GF-D8 (cell line): ENCODE data around the gene SYTL2.
"Not testable (repeated sequence)": the region's sequence is repeated elsewhere in the genome, so short reads cannot be mapped to it uniquely, and the experiment has no call there.

ENCODE experiments used
- DNase-seq: peaks from one replicate; lab custom pipeline; 2025; lab: John Stamatoyannopoulos, UW

SYTL2 gene

GRCh38 chr11:85810871-85811611, at the start of gene SYTL2:
SYTL2 (minus strand) TSS chr11:85811141; CDS start chr11:85757725, 53,416 bp downstream.
- no peak for DNase-seq

- DNase-seq, result not testable (repeated sequence)
Measured at GRCh38 chr11:85859541-85859940, 48.6 kb upstream of the SYTL2 start.

GRCh38 chr11:85857098-85857497, 46.2 kb upstream of the SYTL2 start:
- DNase-seq, result no peak

- DNase-seq, result no peak
Measured at GRCh38 chr11:85855341-85855656, 44.4 kb upstream of the SYTL2 start, which contains the start of gene CCDC83. CCDC83 (plus strand) TSS chr11:85855383; CDS start chr11:85865124, 9,741 bp downstream.

GRCh38 chr11:85854557-85855340, 43.8 kb upstream of the SYTL2 start:
- peak; percentile 71 for DNase-seq

- DNase-seq, result no peak
Measured at GRCh38 chr11:85854212-85854556, 43.2 kb upstream of the SYTL2 start.

GRCh38 chr11:85853541-85853940, 42.6 kb upstream of the SYTL2 start:
- DNase-seq, result not testable (repeated sequence)

- DNase-seq, result not testable (repeated sequence)
Measured at GRCh38 chr11:85852754-85853153, 41.8 kb upstream of the SYTL2 start.

- DNase-seq, result no peak
Measured at GRCh38 chr11:85848556-85848955, 37.6 kb upstream of the SYTL2 start.

- DNase-seq, result no peak
Measured at GRCh38 chr11:85848006-85848405, 37.1 kb upstream of the SYTL2 start.

- no peak for DNase-seq
Measured at GRCh38 chr11:85847436-85847835, 36.5 kb upstream of the SYTL2 start.

- no peak for DNase-seq
Measured at GRCh38 chr11:85845124-85845631, 34.2 kb upstream of the SYTL2 start.

- DNase-seq, result no peak
Measured at GRCh38 chr11:85844439-85845123, 33.6 kb upstream of the SYTL2 start.

- DNase-seq, result no peak
Measured at GRCh38 chr11:85843929-85844328, 33.0 kb upstream of the SYTL2 start.

GRCh38 chr11:85840932-85841331, 30.0 kb upstream of the SYTL2 start:
- DNase-seq, result not testable (repeated sequence)

- no peak for DNase-seq
Measured at GRCh38 chr11:85835729-85836128, 24.8 kb upstream of the SYTL2 start.

- DNase-seq, result no peak
Measured at GRCh38 chr11:85835263-85835662, 24.3 kb upstream of the SYTL2 start.

GRCh38 chr11:85831050-85831449, 20.1 kb upstream of the SYTL2 start:
- DNase-seq, result no peak

GRCh38 chr11:85829172-85829571, 18.2 kb upstream of the SYTL2 start:
- DNase-seq, result no peak

- no peak for DNase-seq
Measured at GRCh38 chr11:85828640-85828978, 17.7 kb upstream of the SYTL2 start.

GRCh38 chr11:85827748-85828639, 17.1 kb upstream of the SYTL2 start:
- no peak for DNase-seq
